Cardiac atrium fibroblast (primary cell): Measurements from ENCODE around the gene LRGUK. TPM values are rescaled to one million over a fixed set of nuclear protein-coding genes. Genes with fewer than 3 reads are reported as not detected.

Experiments used
- total RNA-seq: library from RNA; depleted of rRNA; stranded (reverse); fragments of >200 nt; gene quantifications from 2 replicates; pipeline ENCODE4 v1.2.3, GENCODE V29; 2015

Gene LRGUK, protein sequence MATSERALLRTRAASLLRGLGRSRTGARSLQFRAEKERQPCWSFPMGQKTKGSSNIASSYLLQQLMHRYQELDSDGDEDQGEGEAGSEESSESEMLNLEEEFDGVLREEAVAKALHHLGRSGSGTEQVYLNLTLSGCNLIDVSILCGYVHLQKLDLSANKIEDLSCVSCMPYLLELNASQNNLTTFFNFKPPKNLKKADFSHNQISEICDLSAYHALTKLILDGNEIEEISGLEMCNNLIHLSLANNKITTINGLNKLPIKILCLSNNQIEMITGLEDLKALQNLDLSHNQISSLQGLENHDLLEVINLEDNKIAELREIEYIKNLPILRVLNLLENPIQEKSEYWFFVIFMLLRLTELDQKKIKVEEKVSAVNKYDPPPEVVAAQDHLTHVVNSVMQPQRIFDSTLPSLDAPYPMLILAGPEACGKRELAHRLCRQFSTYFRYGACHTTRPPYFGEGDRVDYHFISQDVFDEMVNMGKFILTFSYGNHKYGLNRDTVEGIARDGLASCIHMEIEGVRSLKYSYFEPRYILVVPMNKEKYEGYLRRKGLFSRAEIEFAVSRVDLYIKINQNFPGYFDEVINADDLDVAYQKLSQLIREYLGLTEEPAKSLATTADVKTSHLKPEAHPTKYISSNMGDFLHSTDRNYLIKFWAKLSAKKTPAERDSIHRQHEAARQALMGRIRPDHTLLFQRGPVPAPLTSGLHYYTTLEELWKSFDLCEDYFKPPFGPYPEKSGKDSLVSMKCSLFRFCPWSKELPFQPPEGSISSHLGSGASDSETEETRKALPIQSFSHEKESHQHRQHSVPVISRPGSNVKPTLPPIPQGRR
- not detected in 2 replicates for total RNA-seq

DNA sequence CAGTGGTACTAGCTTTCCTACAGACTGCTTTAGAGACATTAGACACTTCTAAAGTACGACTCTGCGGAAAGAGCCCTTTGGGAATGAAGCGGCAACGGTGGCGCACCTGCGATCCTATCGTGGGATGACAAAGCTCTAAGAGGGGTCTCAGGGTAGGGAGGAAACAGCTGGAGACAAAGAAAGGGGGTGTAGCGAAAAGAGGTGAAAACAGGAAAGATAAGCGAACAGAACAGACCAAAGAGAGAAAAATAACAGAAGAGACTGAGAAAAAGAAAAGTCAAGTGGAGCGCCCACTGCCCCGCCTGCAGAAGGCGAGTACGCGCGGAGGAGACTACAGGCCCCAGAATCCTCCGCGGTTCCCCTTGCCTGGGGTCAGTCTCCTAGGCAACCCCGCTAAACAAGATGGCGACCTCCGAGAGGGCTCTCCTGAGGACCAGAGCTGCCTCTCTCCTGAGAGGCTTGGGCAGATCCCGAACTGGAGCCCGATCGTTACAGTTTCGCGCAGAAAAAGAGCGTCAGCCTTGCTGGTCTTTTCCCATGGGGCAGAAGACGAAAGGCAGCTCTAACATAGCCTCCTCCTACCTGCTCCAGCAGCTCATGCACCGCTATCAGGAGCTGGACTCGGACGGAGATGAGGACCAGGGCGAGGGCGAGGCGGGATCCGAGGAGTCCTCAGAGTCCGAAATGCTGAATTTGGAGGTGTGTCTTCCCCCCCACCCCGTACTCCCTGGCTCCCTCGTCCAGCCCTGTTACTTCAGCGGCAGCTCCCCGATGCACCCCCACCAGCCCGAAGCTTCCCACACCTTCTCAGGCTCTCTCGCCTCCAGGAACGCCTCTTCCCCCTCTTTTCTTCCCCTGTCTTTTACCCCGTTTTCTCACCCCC lies at the start of gene LRGUK:
LRGUK (plus strand) TSS at position 375 of the 883 bp plus-strand sequence; CDS start at position 403, 28 bp downstream.

Other genes starting within 250 kb of the LRGUK start
- 8.8 and 10.0 TPM in 2 replicates for gene SLC35B4, start 189.6 kb downstream of the LRGUK start, total RNA-seq